ENCODE data around the gene ACOT7. TPM values are rescaled to one million over a fixed set of nuclear protein-coding genes. Genes with fewer than 3 reads are reported as not detected.
A peak's percentile ranks its signal among the peaks of the same experiment; 100 is the strongest.

Gene ACOT7
- total RNA-seq, 1 experiment from 2014 or later = 165 TPM

- Histone ChIP-seq H3K4me1 (ENCODE audit: insufficient read depth, low read length) (peaks cover 54% of the 10 kb centered on the region), H4K20me1 (ENCODE audit: low read length) (0 out of 2 replicates have a peak, but pooled peaks cover 12% of the 10 kb centered on the region), H3K4me3 (ENCODE audit: low read length) (no peak overlapping the region), H3K9ac (ENCODE audit: low read length) (no peak overlapping the region), H3K36me3 (ENCODE audit: low read depth, low read length) (peaks cover 60% of the 10 kb centered on the region), H3K9me2 (replicated peaks; ENCODE audit: low read length) (no peaks in the 10 kb centered on the region), H3K4me2 (ENCODE audit: low read length) (no peak overlapping the region), H3F3A (ENCODE audit: low read length, unreplicated experiment) (peaks cover 20% of the 10 kb centered on the region), H3K27me3 (ENCODE audit: low read length) (no peaks in the 10 kb centered on the region), H2AFZ (ENCODE audit: low read length) (no peak overlapping the region), H3K9me3 (ENCODE audit: low read length) (no peaks in the 10 kb centered on the region), H3K79me2 (ENCODE audit: low read length) (peaks cover 42% of the 10 kb centered on the region; the same call in 1 of the 2 replicates), H3K27ac (ENCODE audit: low read length) (no peak overlapping the region)
- ATAC-seq (no peak), DNase-seq (peak; percentile 42)
- ChIA-PET POLR2A (ENCODE audit: unreplicated experiment) (no interaction called here), CTCF (no interaction called here)
- BruUV-seq (replicated peaks) = no TSS peak
- TF ChIP-seq EZH2 (IDR thresholded peaks at IDR 0.05; ENCODE audit: low read length, unreplicated experiment) (no peak), CTCF (conservative IDR thresholded peaks at IDR 0.05; ENCODE audit: low read depth, low read length) (0 out of 2 replicates have a peak, but pooled peaks have one; percentile 10), EZH2phosphoT487 (IDR thresholded peaks at IDR 0.05; ENCODE audit: borderline replicate concordance, low read length) (no peak)
- intact Hi-C loops (cut with micrococcal nuclease) = no loop called here
These were observed 168.8 kb downstream of the ACOT7 start for GRCh38 chr1:6224718-6225117.

- POLR2A ChIA-PET (ENCODE audit: unreplicated experiment) = interaction anchor here (0.6 kb wide), 1 partner anchor 19 kb away, joined by 3 read pairs; no protein-coding TSS in a partner anchor
- Histone ChIP-seq H3K36me3 (ENCODE audit: low read depth, low read length) (peaks cover 57% of the 10 kb centered on the region), H3K27me3 (ENCODE audit: low read length) (no peaks in the 10 kb centered on the region), H4K20me1 (ENCODE audit: low read length) (0 out of 2 replicates have a peak, but pooled peaks cover 12% of the 10 kb centered on the region), H3K9me2 (replicated peaks; ENCODE audit: low read length) (no peaks in the 10 kb centered on the region), H3K9me3 (ENCODE audit: low read length) (no peaks in the 10 kb centered on the region), H3K4me2 (ENCODE audit: low read length) (no peak overlapping the region), H3K9ac (ENCODE audit: low read length) (no peak overlapping the region), H3K79me2 (ENCODE audit: low read length) (peaks cover 39% of the 10 kb centered on the region; the same call in 1 of the 2 replicates), H3K27ac (ENCODE audit: low read length) (no peak overlapping the region), H3F3A (ENCODE audit: low read length, unreplicated experiment) (peaks cover 20% of the 10 kb centered on the region), H2AFZ (ENCODE audit: low read length) (no peak overlapping the region), H3K4me1 (ENCODE audit: insufficient read depth, low read length) (peaks cover 61% of the 10 kb centered on the region), H3K4me3 (ENCODE audit: low read length) (no peak overlapping the region)
- CTCF ChIA-PET = interaction anchor here (0.5 kb wide), 1 partner anchor 21 kb away, joined by 3 read pairs; no protein-coding TSS in a partner anchor
- TF ChIP-seq EZH2phosphoT487 (IDR thresholded peaks at IDR 0.05; ENCODE audit: borderline replicate concordance, low read length) (no peak), CTCF (conservative IDR thresholded peaks at IDR 0.05; ENCODE audit: low read depth, low read length) (no peak), EZH2 (IDR thresholded peaks at IDR 0.05; ENCODE audit: low read length, unreplicated experiment) (no peak)
- ATAC-seq = no peak
- DNase-seq = peak; percentile 46
- intact Hi-C loops (cut with micrococcal nuclease) = no loop called here
- BruUV-seq (replicated peaks) = TSS peak; percentile 31
These were observed 169.9 kb downstream of the ACOT7 start for GRCh38 chr1:6223617-6224016.

GRCh38 chr1:6222636-6223035 is 170.9 kb downstream of the ACOT7 start:
- ChIA-PET CTCF (no interaction called here), POLR2A (ENCODE audit: unreplicated experiment) (no interaction called here)
- H3K9me3 ChIP-seq (ENCODE audit: low read length) = no peaks in the 10 kb centered on the region
- no peak overlapping the region for H3K4me2 ChIP-seq (ENCODE audit: low read length)
- intact Hi-C loops (cut with micrococcal nuclease) = no loop called here
- DNase-seq (peak; percentile 87), ATAC-seq (peak; percentile 33)
- peaks cover 35% of the 10 kb centered on the region; the same call in 1 of the 2 replicates for H3K79me2 ChIP-seq (ENCODE audit: low read length)
- peaks cover 20% of the 10 kb centered on the region for H3F3A ChIP-seq (ENCODE audit: low read length, unreplicated experiment)
- H4K20me1 ChIP-seq (ENCODE audit: low read length) = 0 out of 2 replicates have a peak, but pooled peaks cover 12% of the 10 kb centered on the region
- no peak for TF ChIP-seq EZH2 (IDR thresholded peaks at IDR 0.05; ENCODE audit: low read length, unreplicated experiment)
- TF ChIP-seq CTCF (conservative IDR thresholded peaks at IDR 0.05; ENCODE audit: low read depth, low read length) = no peak
- peak overlapping the region; percentile 37 for H3K27ac ChIP-seq (ENCODE audit: low read length)
- H2AFZ ChIP-seq (ENCODE audit: low read length) = no peak overlapping the region
- H3K9me2 ChIP-seq (replicated peaks; ENCODE audit: low read length) = no peaks in the 10 kb centered on the region
- H3K4me3 ChIP-seq (ENCODE audit: low read length) = no peak overlapping the region
- H3K9ac ChIP-seq (ENCODE audit: low read length) = no peak overlapping the region
- H3K36me3 ChIP-seq (ENCODE audit: low read depth, low read length) = peaks cover 61% of the 10 kb centered on the region
- no peaks in the 10 kb centered on the region for H3K27me3 ChIP-seq (ENCODE audit: low read length)
- no TSS peak for BruUV-seq (replicated peaks)
- peaks cover 61% of the 10 kb centered on the region for H3K4me1 ChIP-seq (ENCODE audit: insufficient read depth, low read length)

Measured in PC-3 (cell line).